IMR-90 (cell line): ENCODE measurements around the gene FBN1.

Source experiments
- BHLHE40 ChIP-seq: fragments of 150-350 bp; IDR thresholded peaks from 2 replicates; pipeline ENCODE4 v1.6.1; 2016; ENCODE audit warnings: mild to moderate bottlenecking, low read depth, low read length
- CEBPB ChIP-seq: IDR thresholded peaks from 2 replicates; pipeline ENCODE4 v1.6.1; 2012; ENCODE audit warnings: low read depth, low read length, improper control_type of control experiment
- CTCF ChIP-seq: conservative IDR thresholded peaks from 2 replicates; pipeline ENCODE4 v1.5.1; 2012; ENCODE audit warnings: mild to moderate bottlenecking, low read depth, low read length, improper control_type of control experiment
- MAFK ChIP-seq: IDR thresholded peaks from 2 replicates; pipeline ENCODE4 v1.6.1; 2012; ENCODE audit warnings: low read depth, low read length, improper control_type of control experiment
- POLR2A ChIP-seq: IDR thresholded peaks from 2 replicates; pipeline ENCODE4 v1.6.1; 2012; ENCODE audit warnings: mild to moderate bottlenecking, low read depth, low read length
- RAD21 ChIP-seq: IDR thresholded peaks from 2 replicates; pipeline ENCODE4 v1.6.1; 2012; ENCODE audit warnings: low read length, improper control_type of control experiment
- RFX5 ChIP-seq: IDR thresholded peaks from 2 replicates; pipeline ENCODE4 v1.8.0; 2012; ENCODE audit warnings: low read depth, mild to moderate bottlenecking, low read length, moderate library complexity
- SMC3 ChIP-seq: fragments of 150-350 bp; IDR thresholded peaks from 2 replicates; pipeline ENCODE4 v1.6.1; 2016; ENCODE audit warnings: low read depth, mild to moderate bottlenecking, antibody characterized with exemption, low read length, moderate library complexity

- TF ChIP-seq POLR2A (no peak), SMC3 (no peak), CTCF (no peak), RAD21 (no peak), CEBPB (no peak), RFX5 (no peak), MAFK (no peak), BHLHE40 (no peak)
Measured at GRCh38 chr15:48469271-48469670, 176.2 kb downstream of the FBN1 start.
